Activated naive CD8-positive, alpha-beta T cell treated with anti-CD3 and anti-CD28 coated beads, Interleukin-2, amount 10 ng/mL, durations not matched to agents 7 days and 5 days (primary cell): Measurements from ENCODE around the gene PTER. TPM values are rescaled to one million over a fixed set of nuclear protein-coding genes. Genes with fewer than 3 reads are reported as not detected.

Experiments
- ATAC-seq: fragments of 150-1000 bp; cut with Tn5 transposase; one replicate; pipeline ENCODE4 v1.10.0; 2021; ENCODE audit warnings: low read depth, moderate library complexity
- POLR2A ChIA-PET: fragments of 350-600 bp; sonication (Branson Sonifier 250); formaldehyde crosslinking; loops from one replicate; lab custom pipeline; 2021; ENCODE audit warnings: antibody characterized with exemption; lab: Charles Lee
- DNase-seq: peaks from one replicate; pipeline ENCODE4 v3.0.0; 2021
- H3K27ac Mint-ChIP-seq: one replicate; pipeline ENCODE4 v1.8.0; 2022; ENCODE audit warnings: mild to moderate bottlenecking, mixed read lengths
- H3K27me3 Mint-ChIP-seq: one replicate; pipeline ENCODE4 v1.8.0; 2022; ENCODE audit warnings: mild to moderate bottlenecking, moderate library complexity, mixed read lengths
- H3K36me3 Mint-ChIP-seq: one replicate; pipeline ENCODE4 v1.8.0; 2021; ENCODE audit warnings: mild to moderate bottlenecking, mixed read lengths
- H3K4me1 Mint-ChIP-seq: one replicate; pipeline ENCODE4 v1.8.0; 2021; ENCODE audit warnings: mixed read lengths
- H3K4me3 Mint-ChIP-seq: one replicate; pipeline ENCODE4 v1.8.0; 2022; ENCODE audit warnings: mild to moderate bottlenecking, moderate library complexity, mixed read lengths
- H3K9me3 Mint-ChIP-seq: one replicate; pipeline ENCODE4 v1.8.0; 2021; ENCODE audit warnings: mixed read lengths
- total RNA-seq, 2 experiments: library from RNA; stranded (reverse); gene quantifications; one replicate each; pipeline ENCODE4 v1.2.3, GENCODE V29; 2021

The PTER gene
- total RNA-seq, 2 experiments from 2014 or later, result 19.8 to 21.3 TPM

DNA sequence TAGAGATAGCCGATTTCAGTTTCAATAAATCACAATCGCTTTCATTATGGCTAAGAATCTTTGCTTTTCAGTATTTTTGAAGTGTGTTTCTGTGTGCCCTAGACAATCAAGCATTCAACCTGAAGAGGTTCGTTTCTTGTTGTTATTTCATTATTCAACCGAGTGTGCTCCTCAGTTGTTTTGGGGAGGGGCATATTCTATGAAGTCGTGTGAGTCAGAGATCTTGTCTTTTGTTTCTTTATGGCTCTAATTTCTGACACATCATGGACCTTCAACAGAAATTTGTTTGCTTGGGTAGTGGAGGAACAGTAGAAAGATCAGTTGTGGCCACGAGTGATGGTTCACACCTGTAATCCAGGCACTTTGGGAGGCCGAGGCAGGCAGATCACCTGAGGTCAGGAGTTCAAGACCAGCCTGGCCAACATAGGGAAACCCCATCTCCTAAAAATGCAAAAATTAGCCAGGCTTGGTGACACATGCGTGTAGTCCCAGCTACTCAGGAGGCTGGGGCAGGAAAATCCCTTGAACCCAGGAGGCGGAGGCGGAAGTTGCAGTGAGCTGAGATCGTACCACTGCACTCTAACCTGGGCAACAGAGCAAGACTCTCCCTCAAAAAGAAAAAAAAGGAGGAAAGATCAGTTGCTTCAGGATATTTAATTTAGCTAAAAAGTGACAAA is 46.6 kb downstream of the PTER start:
- H3K36me3 Mint-ChIP-seq, result peaks cover 13% of the 10 kb centered on the region
- DNase-seq (no peak), ATAC-seq (no peak)
- H3K4me1 Mint-ChIP-seq, result no peaks in the 10 kb centered on the region
- no peak overlapping the region for H3K27ac Mint-ChIP-seq
- POLR2A ChIA-PET, result no interaction called here
- no peaks in the 10 kb centered on the region for H3K9me3 Mint-ChIP-seq
- no peak overlapping the region for H3K4me3 Mint-ChIP-seq
- no peaks in the 10 kb centered on the region for H3K27me3 Mint-ChIP-seq

DNA sequence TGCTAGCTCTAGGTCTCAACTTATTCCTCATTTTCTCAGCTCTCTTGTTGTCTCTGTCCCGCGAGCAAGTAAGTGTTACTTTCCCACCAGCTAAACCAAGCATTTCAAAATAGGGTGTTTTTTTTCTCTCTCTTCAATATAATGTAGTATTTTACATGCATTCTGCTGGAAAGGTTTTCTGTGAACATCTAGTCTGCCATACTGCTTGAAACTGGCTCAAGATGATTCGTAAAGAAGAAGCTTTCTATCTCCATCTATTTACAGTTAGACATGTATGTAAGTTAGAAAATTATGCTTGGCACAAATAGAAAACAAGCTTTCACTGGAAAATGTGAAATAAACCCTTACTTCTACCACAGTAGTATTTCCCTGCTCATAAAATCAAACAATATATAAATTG is 53.7 kb downstream of the PTER start:
- no peaks in the 10 kb centered on the region for H3K9me3 Mint-ChIP-seq
- DNase-seq, result no peak
- H3K27ac Mint-ChIP-seq, result no peak overlapping the region
- H3K36me3 Mint-ChIP-seq, result peaks cover 14% of the 10 kb centered on the region
- POLR2A ChIA-PET, result no interaction called here
- H3K4me1 Mint-ChIP-seq, result no peaks in the 10 kb centered on the region
- no peaks in the 10 kb centered on the region for H3K27me3 Mint-ChIP-seq
- no peak overlapping the region for H3K4me3 Mint-ChIP-seq
- no peak for ATAC-seq

DNA sequence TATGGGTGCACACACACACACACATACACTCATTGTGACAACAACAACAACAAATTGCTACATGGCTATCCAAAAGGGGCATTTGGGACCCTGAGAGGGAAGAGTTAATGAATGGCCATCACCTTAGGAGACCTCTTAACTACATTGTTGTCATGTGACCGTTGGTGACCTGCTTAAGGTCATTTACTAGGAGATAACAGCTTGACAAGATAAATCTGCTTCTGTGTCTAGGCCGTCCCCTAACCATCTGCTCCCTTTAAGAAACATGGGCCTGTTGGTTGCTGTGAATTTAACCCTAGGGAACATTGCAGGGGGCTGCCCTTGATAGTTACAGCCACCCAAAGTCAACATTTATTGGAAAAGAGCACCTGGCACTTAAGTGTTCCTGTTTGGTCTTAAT is 55.1 kb downstream of the PTER start:
- Mint-ChIP-seq H3K9me3 (no peaks in the 10 kb centered on the region), H3K27me3 (no peaks in the 10 kb centered on the region), H3K4me1 (no peaks in the 10 kb centered on the region), H3K36me3 (peaks cover 16% of the 10 kb centered on the region), H3K4me3 (no peak overlapping the region), H3K27ac (no peak overlapping the region)
- no peak for DNase-seq
- ATAC-seq, result no peak
- POLR2A ChIA-PET, result no interaction called here

DNA sequence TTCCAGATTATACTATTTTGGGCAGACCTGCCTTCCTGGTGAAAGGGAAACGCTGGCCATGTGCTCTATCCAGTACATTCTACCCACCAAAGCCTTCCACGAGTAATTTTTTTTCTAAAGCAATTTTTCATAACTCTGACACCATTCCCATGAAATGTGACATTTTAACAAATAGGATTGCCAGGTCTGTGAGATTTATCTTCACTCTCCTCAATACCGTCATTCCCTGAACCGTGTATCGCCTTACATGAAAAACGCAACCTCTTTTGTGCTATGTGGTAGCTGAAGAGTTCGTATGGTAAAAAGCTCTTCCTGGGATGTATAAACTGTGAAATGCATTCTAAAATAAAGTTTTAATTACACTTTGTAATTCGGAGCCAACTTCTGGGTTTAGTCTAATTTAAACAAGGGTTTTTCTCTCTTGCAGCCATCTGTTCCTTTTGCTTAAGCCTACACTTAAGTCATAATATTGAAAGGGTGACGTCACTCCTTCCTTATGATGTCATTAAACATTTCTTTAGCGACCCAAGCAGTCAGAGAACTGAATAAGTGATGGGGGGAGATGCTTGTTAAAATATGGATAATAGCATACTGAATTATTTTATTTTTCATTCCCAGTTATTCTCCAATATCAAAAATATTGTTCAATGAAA is 57.2 kb downstream of the PTER start:
- H3K36me3 Mint-ChIP-seq, result peaks cover 18% of the 10 kb centered on the region
- H3K9me3 Mint-ChIP-seq, result no peaks in the 10 kb centered on the region
- no peaks in the 10 kb centered on the region for H3K27me3 Mint-ChIP-seq
- H3K4me1 Mint-ChIP-seq, result no peaks in the 10 kb centered on the region
- POLR2A ChIA-PET, result no interaction called here
- H3K27ac Mint-ChIP-seq, result no peak overlapping the region
- no peak for DNase-seq
- ATAC-seq, result no peak
- no peak overlapping the region for H3K4me3 Mint-ChIP-seq

DNA sequence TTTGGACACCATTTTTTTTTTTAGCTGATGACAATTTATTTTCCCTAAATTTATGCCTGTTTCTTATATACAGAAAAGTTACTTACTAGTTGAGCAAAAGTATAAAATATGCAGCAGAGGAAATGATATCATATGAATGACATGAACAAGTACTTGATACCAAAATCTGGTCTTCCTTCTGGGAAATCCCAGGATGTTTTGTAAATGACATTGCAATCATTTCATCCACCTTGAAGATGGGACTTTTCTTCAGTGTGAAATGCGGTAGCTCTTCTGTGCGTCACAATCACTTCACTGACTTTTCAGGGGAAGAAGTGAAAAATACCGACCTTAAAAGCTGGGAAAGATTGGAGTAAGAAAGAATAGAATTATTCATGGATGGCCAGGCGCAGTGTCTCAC is 61.1 kb downstream of the PTER start:
- ATAC-seq (no peak), DNase-seq (no peak)
- H3K4me1 Mint-ChIP-seq, result no peaks in the 10 kb centered on the region
- no peak overlapping the region for H3K4me3 Mint-ChIP-seq
- H3K36me3 Mint-ChIP-seq, result peaks cover 9% of the 10 kb centered on the region
- POLR2A ChIA-PET, result no interaction called here
- no peak overlapping the region for H3K27ac Mint-ChIP-seq
- no peaks in the 10 kb centered on the region for H3K27me3 Mint-ChIP-seq
- no peaks in the 10 kb centered on the region for H3K9me3 Mint-ChIP-seq

DNA sequence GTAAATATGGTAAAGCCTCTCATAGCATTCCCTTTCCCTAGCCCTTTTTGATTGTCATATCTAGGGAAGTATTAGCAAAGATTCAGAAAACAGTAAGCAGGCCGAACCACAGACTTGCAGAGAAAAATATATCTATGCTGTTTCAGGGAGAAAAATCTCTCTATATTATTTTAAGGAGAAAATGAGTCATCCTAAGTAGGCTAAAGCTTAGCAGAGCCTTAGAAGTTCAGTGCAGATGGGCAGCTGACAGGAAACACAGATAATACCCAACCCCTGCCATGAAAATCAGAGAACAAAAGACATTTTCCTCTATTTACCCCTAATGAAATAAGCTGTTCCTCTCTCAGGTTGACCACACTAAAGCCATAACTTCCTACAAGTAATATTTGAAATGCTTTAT is 68.4 kb downstream of the PTER start:
- no peak for DNase-seq
- POLR2A ChIA-PET, result no interaction called here
- Mint-ChIP-seq H3K9me3 (no peaks in the 10 kb centered on the region), H3K4me3 (no peak overlapping the region), H3K27ac (no peak overlapping the region), H3K36me3 (peaks cover 7% of the 10 kb centered on the region), H3K4me1 (peaks cover 2% of the 10 kb centered on the region), H3K27me3 (no peaks in the 10 kb centered on the region)
- ATAC-seq, result no peak

DNA sequence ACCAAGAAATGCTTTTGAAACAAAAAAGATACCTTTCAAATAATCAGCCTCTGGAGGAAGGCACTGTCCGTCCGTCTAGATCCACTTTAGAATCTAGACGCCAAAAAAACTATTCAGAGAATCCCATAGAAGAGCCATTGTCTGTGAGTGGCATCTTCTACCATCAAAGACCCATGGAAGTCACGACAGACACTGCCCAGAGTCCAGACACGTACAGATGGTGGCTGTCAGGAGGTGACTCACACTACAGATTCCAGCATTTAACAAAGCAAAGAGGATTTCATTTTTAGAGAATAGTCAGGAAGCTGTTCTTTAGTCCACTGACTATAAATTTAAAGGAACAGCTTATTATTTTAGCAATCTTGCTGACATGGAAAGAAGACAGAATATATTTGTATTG is 73.2 kb downstream of the PTER start:
- Mint-ChIP-seq H3K4me1 (peaks cover 4% of the 10 kb centered on the region), H3K27me3 (no peaks in the 10 kb centered on the region), H3K27ac (no peak overlapping the region), H3K4me3 (no peak overlapping the region), H3K36me3 (peaks cover 3% of the 10 kb centered on the region), H3K9me3 (no peaks in the 10 kb centered on the region)
- POLR2A ChIA-PET, result no interaction called here
- DNase-seq (no peak), ATAC-seq (no peak)

DNA sequence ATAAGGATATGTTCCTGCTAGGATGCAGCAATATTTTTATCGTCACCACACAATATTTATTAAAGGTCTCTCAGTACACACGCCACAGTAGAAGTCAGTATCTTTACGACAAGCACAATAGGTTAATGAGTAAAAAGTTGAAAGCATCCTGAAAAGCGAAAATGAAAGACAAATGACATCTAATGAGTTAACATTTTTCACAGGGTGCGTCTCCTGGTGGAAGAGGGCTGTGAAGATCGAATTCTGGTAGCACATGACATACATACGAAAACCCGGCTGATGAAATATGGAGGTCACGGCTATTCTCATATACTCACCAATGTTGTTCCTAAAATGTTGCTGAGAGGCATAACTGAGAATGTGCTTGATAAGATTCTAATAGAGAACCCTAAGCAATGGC is 74.0 kb downstream of the PTER start:
- peaks cover 4% of the 10 kb centered on the region for H3K4me1 Mint-ChIP-seq
- H3K27me3 Mint-ChIP-seq, result no peaks in the 10 kb centered on the region
- POLR2A ChIA-PET, result no interaction called here

DNA sequence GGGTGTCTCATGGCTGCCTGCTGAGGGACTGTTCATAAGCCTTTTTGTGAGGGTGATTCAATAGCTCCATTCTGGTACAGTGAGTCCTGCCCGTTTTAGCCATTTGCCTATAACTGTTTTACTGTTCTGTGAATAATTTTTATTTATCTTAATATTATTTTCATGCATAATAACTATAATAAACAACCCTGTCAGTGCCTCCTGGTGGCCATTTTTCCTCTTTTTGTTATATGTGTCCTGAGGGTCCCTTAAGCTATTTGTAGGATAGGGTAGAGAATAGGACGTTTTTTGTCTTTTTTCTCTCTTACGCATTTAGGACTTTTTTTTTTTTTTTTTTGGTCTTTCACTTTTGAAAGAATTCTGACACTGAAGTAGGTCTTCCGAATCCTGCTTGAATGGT is 82.0 kb downstream of the PTER start:
- no peaks in the 10 kb centered on the region for H3K36me3 Mint-ChIP-seq
- ATAC-seq, result no peak
- peaks cover 21% of the 10 kb centered on the region for H3K27me3 Mint-ChIP-seq
- H3K4me1 Mint-ChIP-seq, result peaks cover 10% of the 10 kb centered on the region
- POLR2A ChIA-PET, result no interaction called here
- no peaks in the 10 kb centered on the region for H3K9me3 Mint-ChIP-seq
- H3K4me3 Mint-ChIP-seq, result no peak overlapping the region
- DNase-seq, result no peak
- no peak overlapping the region for H3K27ac Mint-ChIP-seq

More for the DNA sequence above, 74.0 kb downstream of the PTER start:
- Mint-ChIP-seq H3K4me3 (no peak overlapping the region), H3K27ac (no peak overlapping the region), H3K36me3 (peaks cover 3% of the 10 kb centered on the region), H3K9me3 (no peaks in the 10 kb centered on the region)
- DNase-seq (no peak), ATAC-seq (no peak)

DNA sequence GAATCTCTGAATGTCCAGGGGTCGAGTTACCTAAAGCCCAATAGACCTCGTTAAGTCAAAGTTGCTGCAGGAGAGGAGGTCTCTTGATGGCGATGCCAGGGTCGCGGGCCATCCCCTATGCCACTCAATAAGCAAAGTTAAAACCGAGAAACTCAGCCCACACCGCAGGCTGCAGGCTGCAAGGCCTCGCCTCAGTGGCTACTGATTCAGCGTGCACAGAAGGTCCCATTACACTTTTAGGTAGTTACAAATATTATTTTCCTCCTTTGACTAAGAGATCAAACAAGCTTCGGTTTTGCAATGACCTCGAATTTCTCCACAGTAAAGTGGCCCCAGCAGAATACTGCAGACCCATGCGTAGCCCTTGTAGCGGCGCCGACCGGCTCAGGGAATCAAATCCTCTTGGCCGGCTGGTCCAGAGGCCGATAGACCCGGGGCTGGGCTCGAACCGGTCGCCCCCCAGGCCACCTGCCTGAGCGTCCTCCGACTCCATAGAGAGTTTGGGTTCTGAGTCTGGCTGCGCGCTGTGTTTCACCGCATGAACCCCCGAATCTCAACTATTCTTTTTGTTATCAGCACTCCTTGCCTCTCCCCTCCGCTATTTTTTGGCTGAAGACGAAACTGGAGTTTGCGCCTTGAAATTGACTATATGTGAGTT is 82.6 kb downstream of the PTER start:
- peaks cover 10% of the 10 kb centered on the region for H3K4me1 Mint-ChIP-seq
- no peaks in the 10 kb centered on the region for H3K36me3 Mint-ChIP-seq
- no peaks in the 10 kb centered on the region for H3K9me3 Mint-ChIP-seq
- no peak for ATAC-seq
- no peak overlapping the region for H3K27ac Mint-ChIP-seq
- POLR2A ChIA-PET, result no interaction called here
- peak overlapping the region; percentile 64 for H3K4me3 Mint-ChIP-seq
- peaks cover 24% of the 10 kb centered on the region for H3K27me3 Mint-ChIP-seq
- no peak for DNase-seq

DNA sequence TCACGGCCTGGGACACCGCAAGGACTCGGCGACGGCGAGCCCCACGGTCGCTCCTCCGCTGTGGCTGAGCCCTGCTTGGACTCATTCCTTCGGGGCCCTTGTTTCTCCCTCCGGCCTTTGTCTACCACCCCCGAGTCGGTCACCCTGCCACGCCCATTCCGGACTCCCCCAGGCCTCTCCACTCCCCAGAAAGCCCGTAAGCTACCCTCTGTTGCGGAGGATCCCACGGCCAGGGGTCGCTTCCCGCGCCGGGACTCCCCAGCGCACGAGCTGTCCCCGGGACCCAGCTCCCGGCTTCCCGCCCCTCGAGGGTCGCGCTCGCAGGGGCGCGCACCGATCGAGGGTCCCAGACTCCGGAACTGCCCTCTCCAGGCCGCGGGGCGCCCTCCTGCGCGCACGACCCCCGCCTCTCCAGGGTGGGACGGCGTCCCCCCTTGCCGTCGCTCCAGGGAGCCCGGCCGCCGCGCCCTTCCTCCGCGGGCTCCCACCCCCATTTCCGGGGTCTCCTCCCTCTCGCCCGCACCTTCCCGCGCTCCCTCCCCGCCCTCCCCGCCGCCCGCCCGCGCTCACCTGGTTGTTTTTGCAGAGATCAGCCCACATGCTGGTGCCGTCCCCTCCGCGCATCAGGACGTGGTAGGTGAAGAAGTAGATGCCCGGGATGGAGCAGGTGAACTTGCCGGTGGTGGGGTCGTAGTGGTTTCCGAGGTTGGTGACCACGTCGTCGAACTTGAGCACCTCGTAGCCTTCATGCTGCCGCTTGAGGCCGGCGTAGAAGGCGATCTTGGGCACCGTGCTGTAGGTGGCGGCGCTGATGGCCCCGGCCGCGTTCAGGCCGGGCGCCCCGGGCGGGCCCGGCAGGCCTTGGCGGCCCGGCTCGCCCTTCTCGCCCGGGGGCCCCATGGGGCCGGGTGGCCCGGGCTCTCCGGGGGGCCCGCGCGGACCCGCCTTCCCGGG is 83.4 kb downstream of the PTER start:
- peak overlapping the region; percentile 67 for H3K4me3 Mint-ChIP-seq
- DNase-seq (peak; percentile 28), ATAC-seq (peak; percentile 23)
- POLR2A ChIA-PET, result no interaction called here
- peaks cover 10% of the 10 kb centered on the region for H3K4me1 Mint-ChIP-seq
- H3K27me3 Mint-ChIP-seq, result peaks cover 26% of the 10 kb centered on the region
- H3K9me3 Mint-ChIP-seq, result no peaks in the 10 kb centered on the region
- H3K27ac Mint-ChIP-seq, result no peak overlapping the region
- H3K36me3 Mint-ChIP-seq, result no peaks in the 10 kb centered on the region

DNA sequence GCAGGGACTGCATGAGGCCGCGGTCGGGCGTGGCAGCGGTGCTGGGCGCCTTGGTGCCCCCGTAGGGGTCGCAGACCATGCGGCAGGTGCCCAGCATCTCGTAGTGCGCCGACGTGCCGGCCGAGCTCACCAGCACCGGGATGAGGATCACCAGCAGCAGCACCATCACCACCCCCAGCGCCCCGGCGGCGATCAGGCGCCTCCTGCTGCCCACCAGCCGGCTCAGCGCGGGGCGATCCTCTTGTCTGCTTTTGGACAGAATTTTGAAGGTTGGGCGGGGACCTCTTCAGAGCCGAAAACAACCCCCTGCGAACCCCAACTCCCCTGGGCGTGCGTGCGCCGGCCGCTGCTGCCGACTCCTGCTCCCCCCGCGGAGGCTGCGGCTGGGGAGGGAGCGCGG is 84.1 kb downstream of the PTER start:
- peak overlapping the region; percentile 47 for H3K4me3 Mint-ChIP-seq

DNA sequence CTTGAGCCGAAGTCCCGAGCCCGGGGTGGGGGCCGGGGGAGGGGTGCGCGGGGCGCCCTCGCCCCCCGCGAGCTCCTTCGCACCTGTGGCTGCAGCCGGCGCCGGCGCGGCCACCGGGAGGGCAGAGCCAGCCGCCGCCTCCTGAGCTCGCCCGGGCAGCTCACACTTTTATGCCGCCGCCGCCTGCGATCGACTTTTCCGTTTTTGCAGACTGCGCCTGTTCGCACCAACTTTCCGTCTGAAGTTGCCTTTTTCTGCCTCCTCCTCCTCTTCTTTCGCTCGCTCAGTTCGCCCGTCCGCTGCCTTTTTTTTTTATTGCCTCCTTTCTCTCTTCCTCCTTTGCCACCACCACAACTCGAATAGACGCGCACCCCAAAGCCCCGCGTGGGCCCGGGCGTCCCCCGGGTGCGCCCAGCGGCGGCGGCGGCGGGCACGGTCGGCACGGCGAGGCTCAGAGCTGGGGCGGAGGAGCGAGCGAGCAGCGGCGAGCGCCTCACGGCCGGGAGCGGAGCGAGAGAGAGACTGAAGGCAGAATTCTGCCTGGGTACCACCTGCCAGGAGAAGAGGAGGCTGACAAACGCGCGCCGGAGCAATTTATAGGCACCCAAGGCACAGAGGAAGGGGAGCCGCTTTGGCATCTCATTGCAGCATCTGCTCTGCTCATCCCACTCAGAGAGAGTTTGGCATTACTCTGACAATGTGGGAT is 84.7 kb downstream of the PTER start, which contains the start of gene C1QL3:
Gene C1QL3, minus strand, starts transcription at position 569 of the 706 bp plus-strand sequence. CDS start 814 bp downstream, outside the sequence.
- ATAC-seq (peak; percentile 64), DNase-seq (peak; percentile 53)
- peak within 1 kb of the TSS; percentile 34 for H3K27ac Mint-ChIP-seq
- H3K4me1 Mint-ChIP-seq, result peaks cover 10% of the 10 kb centered on the region
- peaks cover 26% of the 10 kb centered on the region for H3K27me3 Mint-ChIP-seq
- H3K9me3 Mint-ChIP-seq, result no peaks in the 10 kb centered on the region
- H3K36me3 Mint-ChIP-seq, result no peaks in the 10 kb centered on the region
- peak within 1 kb of the TSS; percentile 89 for H3K4me3 Mint-ChIP-seq
- POLR2A ChIA-PET, result no interaction called here

More for the DNA sequence above, 84.1 kb downstream of the PTER start:
- peak; percentile 62 for DNase-seq
- POLR2A ChIA-PET, result no interaction called here
- peaks cover 26% of the 10 kb centered on the region for H3K27me3 Mint-ChIP-seq
- no peaks in the 10 kb centered on the region for H3K36me3 Mint-ChIP-seq
- peaks cover 10% of the 10 kb centered on the region for H3K4me1 Mint-ChIP-seq
- no peaks in the 10 kb centered on the region for H3K9me3 Mint-ChIP-seq
- peak; percentile 59 for ATAC-seq
- no peak overlapping the region for H3K27ac Mint-ChIP-seq
